HepG2 (cell line): ENCODE results near the gene TCAP. TPM values are rescaled to one million over a fixed set of nuclear protein-coding genes. Genes with fewer than 3 reads are reported as not detected.
A peak's percentile ranks its signal among the peaks of the same experiment; 100 is the strongest.

ENCODE experiments used
- CC2D1A ChIP-seq: sonication (generic); formaldehyde crosslinking; IDR thresholded peaks from 2 replicates; pipeline ENCODE4 v1.8.1; 2023; ENCODE audit warnings: mild to moderate bottlenecking, missing genetic modification reagents
- DBP ChIP-seq: sonication (generic); formaldehyde crosslinking; IDR thresholded peaks from 2 replicates; pipeline ENCODE4 v1.4.0; 2020; ENCODE audit warnings: missing genetic modification reagents; ENCODE audit errors: not compliant biosample characterization
- DNMT1 ChIP-seq: sonication (generic); formaldehyde crosslinking; IDR thresholded peaks from 2 replicates; pipeline ENCODE4 v1.5.1; 2020; ENCODE audit warnings: mild to moderate bottlenecking, missing genetic modification reagents
- ERF ChIP-seq: IDR thresholded peaks from 2 replicates; pipeline ENCODE4 v1.6.1; 2018; ENCODE audit warnings: missing biosample characterization, missing genetic modification reagents
- GZF1 ChIP-seq: sonication (generic); formaldehyde crosslinking; IDR thresholded peaks from 2 replicates; pipeline ENCODE4 v1.5.1; 2020; ENCODE audit warnings: mild to moderate bottlenecking, missing genetic modification reagents
- HOXA7 ChIP-seq: sonication (generic); formaldehyde crosslinking; IDR thresholded peaks from 2 replicates; pipeline ENCODE4 v1.8.1; 2022; ENCODE audit warnings: mild to moderate bottlenecking, missing genetic modification reagents, moderate library complexity
- IKZF1 ChIP-seq: fragments of 450-650 bp; IDR thresholded peaks from 2 replicates; pipeline ENCODE4 v1.7.1; 2016
- JUNB ChIP-seq: sonication (generic); formaldehyde crosslinking; IDR thresholded peaks from 2 replicates; pipeline ENCODE4 v1.8.0; 2022; ENCODE audit warnings: missing genetic modification reagents, mild to moderate bottlenecking, borderline replicate concordance
- MAF1 ChIP-seq: sonication (generic); formaldehyde crosslinking; IDR thresholded peaks from 2 replicates; pipeline ENCODE4 v1.5.0; 2020; ENCODE audit warnings: missing genetic modification reagents, borderline replicate concordance
- MIXL1 ChIP-seq: IDR thresholded peaks from 2 replicates; pipeline ENCODE4 v1.6.1; 2016
- SOX6 ChIP-seq, 2 experiments: fragments of 450-650 bp in 1 of 2; sonication (generic) in 1 of 2; formaldehyde crosslinking in 1 of 2; IDR thresholded peaks; 2 replicates each; pipeline versions ENCODE4 v1.4.0 to v1.6.1; 2017 to 2020; ENCODE audit warnings: antibody characterized with exemption in 1 of 2, mild to moderate bottlenecking in 1 of 2, missing genetic modification reagents in 1 of 2
- TCF7 ChIP-seq: sonication (generic); IDR thresholded peaks from 2 replicates; pipeline ENCODE4 v1.6.1; 2016; ENCODE audit warnings: antibody characterized with exemption, low read depth
- TSC22D2 ChIP-seq: sonication (generic); formaldehyde crosslinking; IDR thresholded peaks from 2 replicates; pipeline ENCODE4 v1.5.1; 2020; ENCODE audit warnings: missing genetic modification reagents, mild to moderate bottlenecking, borderline replicate concordance
- XBP1 ChIP-seq: sonication (generic); formaldehyde crosslinking; IDR thresholded peaks from 2 replicates; pipeline ENCODE4 v1.5.0; 2020; ENCODE audit warnings: missing genetic modification reagents
- ZBTB7A ChIP-seq: sonication (generic); formaldehyde crosslinking; IDR thresholded peaks from 2 replicates; pipeline ENCODE4 v1.8.0; 2022; ENCODE audit warnings: mild to moderate bottlenecking, missing genetic modification reagents
- ZKSCAN8 ChIP-seq: IDR thresholded peaks from 2 replicates; pipeline ENCODE4 v1.6.1; 2016; ENCODE audit warnings: borderline replicate concordance, missing genetic modification reagents, missing compliant biosample characterization
- ZNF614 ChIP-seq: IDR thresholded peaks from 2 replicates; pipeline ENCODE4 v1.6.1; 2018; ENCODE audit warnings: missing biosample characterization, missing genetic modification reagents, inconsistent platforms, borderline replicate concordance
- ZNF616 ChIP-seq: sonication (generic); formaldehyde crosslinking; IDR thresholded peaks from 2 replicates; pipeline ENCODE4 v1.5.0; 2020; ENCODE audit warnings: low read depth, mild to moderate bottlenecking, missing genetic modification reagents
- ZNF776 ChIP-seq: sonication (generic); formaldehyde crosslinking; IDR thresholded peaks from 2 replicates; pipeline ENCODE4 v1.4.0; 2020; ENCODE audit warnings: mild to moderate bottlenecking, missing genetic modification reagents
- polyA plus RNA-seq, 8 experiments: library from polyadenylated mRNA; depleted of rRNA in 3 of 8; stranded (reverse) in 7 of 8; unstranded in 1 of 8; fragments of >200 nt; fragmentation: Illumina TruSeq in 4 of 8; extraction: Trizol in 4 of 8; gene quantifications; 2 replicates each; pipeline versions ENCODE4 v1.2.1 to v1.2.3, GENCODE V29; 2011 to 2016; ENCODE audit warnings: low read depth in 4 of 8, missing spikeins in 1 of 8, mixed read lengths in 1 of 8; ENCODE audit not compliant: insufficient read depth in 1 of 8
- total RNA-seq, 5 experiments: library from RNA; depleted of rRNA; stranded (reverse); fragments of >200 nt; fragmentation: Illumina TruSeq; extraction: Trizol; gene quantifications; 2 replicates each; pipeline ENCODE4 v1.2.3, GENCODE V29; 2016; ENCODE audit warnings: low read depth in 1 of 5
- TF ChIP-seq, protein P1 (sequence below): sonication (generic); formaldehyde crosslinking; IDR thresholded peaks from 2 replicates; pipeline ENCODE4 v1.4.0; 2020; ENCODE audit warnings: low read depth, mild to moderate bottlenecking, missing genetic modification reagents
- TF ChIP-seq, protein P2 (sequence below): sonication (generic); formaldehyde crosslinking; IDR thresholded peaks from 2 replicates; pipeline ENCODE4 v1.4.0; 2020; ENCODE audit warnings: missing genetic modification reagents, borderline replicate concordance
- TF ChIP-seq, protein P3 (sequence below): sonication (generic); formaldehyde crosslinking; conservative IDR thresholded peaks from 2 replicates; pipeline ENCODE4 v1.8.1; 2023; ENCODE audit warnings: missing genetic modification reagents

TCAP gene
- total and polyA plus RNA-seq, 2 of the 13 experiments (the other 11 are each of a cell fraction or from before 2014, with no cell fraction given): 0.24 to 0.65 TPM

DNA sequence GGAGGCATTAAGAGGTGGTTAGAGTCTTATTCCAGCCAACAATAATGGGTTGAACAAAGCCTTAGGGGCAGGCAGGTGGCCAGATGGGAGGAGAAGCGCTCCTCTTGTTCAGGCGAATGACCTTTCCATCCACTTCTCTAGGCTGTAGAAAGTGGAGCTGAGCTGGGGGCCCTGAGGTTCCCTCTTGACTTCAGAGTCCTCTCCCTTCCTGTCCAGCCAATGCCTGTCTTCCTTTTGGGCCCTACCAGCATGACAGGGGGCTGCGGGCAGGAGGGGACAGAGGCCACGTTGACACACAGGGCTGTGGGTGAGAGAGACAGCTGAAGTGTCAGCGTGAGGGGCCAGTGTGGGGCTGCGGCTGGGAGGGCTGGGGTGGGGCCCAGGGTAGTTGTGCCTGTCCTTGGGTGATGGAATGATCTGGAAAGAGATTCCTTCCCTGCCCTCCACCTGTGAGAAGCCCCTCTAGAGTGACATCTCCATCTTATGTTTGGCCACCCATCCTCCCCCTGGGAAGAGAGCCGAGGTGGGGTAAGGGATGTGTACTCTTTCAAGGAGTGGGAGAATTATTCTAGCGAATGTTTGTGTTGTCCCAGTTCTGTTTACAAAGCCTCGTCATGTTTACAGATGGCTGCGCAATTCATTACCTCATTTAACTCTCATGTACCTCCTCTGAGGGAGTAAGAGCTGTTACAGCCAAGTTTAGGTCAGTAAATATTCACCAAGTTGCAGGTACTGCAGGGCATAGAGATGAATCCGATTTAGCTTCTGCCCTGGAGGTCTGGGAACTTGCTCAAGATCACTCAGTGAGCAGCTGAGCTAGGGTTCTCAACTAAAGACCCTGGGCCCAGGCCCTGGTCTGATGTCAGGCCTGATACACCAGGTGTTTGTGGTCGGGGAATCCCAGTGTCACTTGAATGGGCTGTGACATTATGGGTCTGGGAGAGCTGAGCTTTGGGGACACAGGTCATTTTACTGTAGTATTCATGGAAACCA is 38.0 kb downstream of the TCAP start (continued):
- TF ChIP-seq DBP (CRISPR knock-in tag) (no peak), ERF (CRISPR knock-in tag) (peak; percentile 59; the same call in 1 of the 2 replicates), ZKSCAN8 (peak; percentile 30; the same call in 1 of the 2 replicates), DNMT1 (CRISPR knock-in tag) (peak; percentile 84), IKZF1 (no peak), SOX6 (IDR thresholded peaks at IDR 0.05) (no peak), SOX6 (CRISPR knock-in tag; IDR thresholded peaks at IDR 0.05) (peak; percentile 82), MAF1 (CRISPR knock-in tag) (no peak), ZNF614 (CRISPR knock-in tag) (peak; percentile 30; the same call in 1 of the 2 replicates), CC2D1A (no peak), ZNF776 (CRISPR knock-in tag) (no peak), GZF1 (CRISPR knock-in tag) (0 out of 2 replicates have a peak, but pooled peaks have one; percentile 16), TCF7 (no peak; the same call in 1 of the 2 replicates), HOXA7 (CRISPR knock-in tag) (no peak), XBP1 (CRISPR knock-in tag) (no peak), ZBTB7A (CRISPR knock-in tag) (peak; percentile 89), MIXL1 (peak; percentile 68; the same call in 1 of the 2 replicates), ZNF616 (no peak), TSC22D2 (CRISPR knock-in tag) (no peak), JUNB (CRISPR knock-in tag) (peak; percentile 35; the same call in 1 of the 2 replicates)
- TF ChIP-seq, protein P1, sequence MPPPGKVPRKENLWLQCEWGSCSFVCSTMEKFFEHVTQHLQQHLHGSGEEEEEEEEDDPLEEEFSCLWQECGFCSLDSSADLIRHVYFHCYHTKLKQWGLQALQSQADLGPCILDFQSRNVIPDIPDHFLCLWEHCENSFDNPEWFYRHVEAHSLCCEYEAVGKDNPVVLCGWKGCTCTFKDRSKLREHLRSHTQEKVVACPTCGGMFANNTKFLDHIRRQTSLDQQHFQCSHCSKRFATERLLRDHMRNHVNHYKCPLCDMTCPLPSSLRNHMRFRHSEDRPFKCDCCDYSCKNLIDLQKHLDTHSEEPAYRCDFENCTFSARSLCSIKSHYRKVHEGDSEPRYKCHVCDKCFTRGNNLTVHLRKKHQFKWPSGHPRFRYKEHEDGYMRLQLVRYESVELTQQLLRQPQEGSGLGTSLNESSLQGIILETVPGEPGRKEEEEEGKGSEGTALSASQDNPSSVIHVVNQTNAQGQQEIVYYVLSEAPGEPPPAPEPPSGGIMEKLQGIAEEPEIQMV (CRISPR knock-in tag): peak; percentile 77
- TF ChIP-seq, protein P2, sequence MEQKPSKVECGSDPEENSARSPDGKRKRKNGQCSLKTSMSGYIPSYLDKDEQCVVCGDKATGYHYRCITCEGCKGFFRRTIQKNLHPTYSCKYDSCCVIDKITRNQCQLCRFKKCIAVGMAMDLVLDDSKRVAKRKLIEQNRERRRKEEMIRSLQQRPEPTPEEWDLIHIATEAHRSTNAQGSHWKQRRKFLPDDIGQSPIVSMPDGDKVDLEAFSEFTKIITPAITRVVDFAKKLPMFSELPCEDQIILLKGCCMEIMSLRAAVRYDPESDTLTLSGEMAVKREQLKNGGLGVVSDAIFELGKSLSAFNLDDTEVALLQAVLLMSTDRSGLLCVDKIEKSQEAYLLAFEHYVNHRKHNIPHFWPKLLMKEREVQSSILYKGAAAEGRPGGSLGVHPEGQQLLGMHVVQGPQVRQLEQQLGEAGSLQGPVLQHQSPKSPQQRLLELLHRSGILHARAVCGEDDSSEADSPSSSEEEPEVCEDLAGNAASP (CRISPR knock-in tag): no peak
- TF ChIP-seq, protein P3, sequence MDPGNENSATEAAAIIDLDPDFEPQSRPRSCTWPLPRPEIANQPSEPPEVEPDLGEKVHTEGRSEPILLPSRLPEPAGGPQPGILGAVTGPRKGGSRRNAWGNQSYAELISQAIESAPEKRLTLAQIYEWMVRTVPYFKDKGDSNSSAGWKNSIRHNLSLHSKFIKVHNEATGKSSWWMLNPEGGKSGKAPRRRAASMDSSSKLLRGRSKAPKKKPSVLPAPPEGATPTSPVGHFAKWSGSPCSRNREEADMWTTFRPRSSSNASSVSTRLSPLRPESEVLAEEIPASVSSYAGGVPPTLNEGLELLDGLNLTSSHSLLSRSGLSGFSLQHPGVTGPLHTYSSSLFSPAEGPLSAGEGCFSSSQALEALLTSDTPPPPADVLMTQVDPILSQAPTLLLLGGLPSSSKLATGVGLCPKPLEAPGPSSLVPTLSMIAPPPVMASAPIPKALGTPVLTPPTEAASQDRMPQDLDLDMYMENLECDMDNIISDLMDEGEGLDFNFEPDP (CRISPR knock-in tag): no peak
